Activated CD4-positive, alpha-beta T cell treated with anti-CD3 and anti-CD28 coated beads, Interleukin-2, amount 50 U/mL, for 1 hour (primary cell): Measurements from ENCODE around the gene PRSS56.

ENCODE experiments used
- DNase-seq: peaks from one replicate; pipeline ENCODE4 v3.0.0-alpha.2; 2020

The PRSS56 gene

GRCh38 chr2:232574674-232575403 lies 54.7 kb downstream of the PRSS56 start:
- DNase-seq = no peak
